Stimulated activated CD8-positive, alpha-beta memory T cell treated with anti-CD3 and anti-CD28 coated beads, Interleukin-12 subunit alpha, Interleukin-12 subunit beta, amount 100 ng/mL, for 24 hours (primary cell): ENCODE results near the gene R3HCC1L.
"Not testable (repeated sequence)": the region's sequence is repeated elsewhere in the genome, so short reads cannot be mapped to it uniquely, and the experiment has no call there.

Source experiments
- DNase-seq: peaks from one replicate; pipeline ENCODE4 v3.0.0-alpha.2; 2020; ENCODE audit errors: extremely low read depth

R3HCC1L gene

DNA sequence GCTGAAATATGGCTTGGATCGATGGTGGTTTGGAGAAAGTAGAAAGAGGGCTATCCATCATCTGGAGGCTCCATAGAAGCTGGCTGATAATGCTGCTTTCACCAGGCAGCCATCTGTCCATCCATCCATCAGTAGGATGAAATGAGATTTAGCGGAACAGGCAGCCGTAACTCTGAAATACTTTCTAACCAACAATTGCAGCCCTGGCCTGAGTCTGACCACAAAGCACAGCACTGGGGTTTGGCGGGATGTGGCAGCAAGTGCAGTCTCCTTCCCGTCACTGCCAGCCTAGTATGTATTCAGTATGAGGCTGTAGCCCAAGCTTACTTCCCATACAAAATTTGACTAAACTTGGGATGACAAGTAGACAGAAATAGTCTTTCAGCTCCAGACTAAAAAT is 38.0 kb downstream of the R3HCC1L start:
- DNase-seq, result no peak

DNA sequence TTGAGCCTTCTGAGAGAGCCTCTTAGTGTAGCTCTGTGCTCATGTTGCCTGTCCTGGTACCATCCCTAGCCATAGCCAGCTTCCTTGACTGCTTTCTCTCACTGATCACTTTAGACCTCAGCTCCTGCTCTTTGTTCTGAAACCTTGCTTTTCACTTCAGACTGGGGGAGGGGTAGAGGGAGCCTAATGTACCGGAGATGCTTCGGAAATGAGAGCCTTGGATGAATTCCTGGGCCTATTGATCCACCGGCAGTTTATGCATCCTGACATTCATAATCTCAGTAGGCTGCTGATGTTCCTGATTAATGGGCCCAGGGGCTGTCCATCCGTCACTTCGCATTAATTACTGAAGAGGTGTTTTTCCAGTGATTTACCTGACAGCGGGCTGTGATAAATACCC is 38.8 kb downstream of the R3HCC1L start:
- DNase-seq, result no peak

DNA sequence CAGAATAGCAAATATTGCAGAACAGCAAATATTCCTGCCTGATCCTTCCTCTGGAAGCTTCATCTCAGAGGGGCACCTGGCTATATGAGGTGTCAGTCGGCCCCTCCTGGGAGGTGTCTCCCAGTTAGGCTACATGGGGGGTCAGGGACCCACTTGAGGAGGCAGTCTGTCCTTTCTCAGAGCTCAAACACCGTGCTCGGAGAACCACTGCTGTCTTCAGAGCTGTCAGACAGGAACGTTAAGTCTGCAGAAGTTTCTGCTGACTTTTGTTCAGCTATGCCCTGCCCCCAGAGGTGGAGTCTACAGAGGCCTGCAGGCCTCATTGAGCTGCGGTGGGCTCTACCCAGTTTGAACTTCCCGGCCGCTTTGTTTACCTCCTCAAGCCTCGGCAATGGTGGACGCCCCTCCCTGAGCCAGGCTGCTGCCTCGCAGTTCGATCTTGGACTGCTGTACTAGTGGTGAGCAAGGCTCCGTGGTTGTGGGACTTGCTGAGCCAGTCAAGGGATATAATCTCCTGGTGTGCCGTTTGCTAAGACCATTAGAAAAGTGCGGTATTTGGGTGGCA is 48.0 kb downstream of the R3HCC1L start:
- not testable (repeated sequence) for DNase-seq

DNA sequence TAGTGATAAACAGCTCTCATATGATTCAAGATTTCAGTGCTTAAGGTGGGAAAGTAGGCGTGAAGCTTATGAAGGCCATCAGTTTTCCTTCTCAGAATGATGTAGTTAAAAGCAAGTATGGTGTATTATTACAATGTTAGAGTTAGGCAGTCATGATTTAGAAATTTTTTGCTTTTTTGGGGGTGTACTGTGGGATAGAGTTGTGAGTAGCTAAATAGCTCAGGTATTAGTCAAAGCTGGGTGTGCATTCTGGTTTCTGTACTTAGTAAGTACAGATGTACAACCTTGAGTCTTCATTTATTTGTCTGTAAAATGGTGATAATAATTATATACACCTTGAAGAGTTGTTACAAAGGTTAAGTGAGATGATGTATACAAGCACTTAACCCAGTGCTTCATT is 52.2 kb downstream of the R3HCC1L start:
- DNase-seq, result no peak

DNA sequence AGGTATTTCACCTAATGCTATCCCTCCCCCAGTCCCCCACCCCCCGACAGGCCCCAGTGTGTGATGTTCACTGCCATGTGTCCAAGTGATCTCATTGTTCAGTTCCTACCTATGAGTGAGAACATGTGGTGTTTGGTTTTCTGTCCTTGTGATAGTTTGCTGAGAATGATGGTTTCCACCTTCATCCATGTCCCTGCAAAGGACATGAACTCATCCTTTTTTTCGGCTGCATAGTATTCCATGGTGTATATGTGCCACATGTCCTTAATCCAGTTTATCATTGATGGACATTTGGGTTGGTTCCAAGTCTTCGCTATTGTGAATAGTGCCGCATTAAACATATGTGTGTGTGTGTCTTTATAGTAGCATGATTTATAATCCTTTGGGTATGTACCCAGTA is 56.3 kb downstream of the R3HCC1L start:
- DNase-seq, result not testable (repeated sequence)

DNA sequence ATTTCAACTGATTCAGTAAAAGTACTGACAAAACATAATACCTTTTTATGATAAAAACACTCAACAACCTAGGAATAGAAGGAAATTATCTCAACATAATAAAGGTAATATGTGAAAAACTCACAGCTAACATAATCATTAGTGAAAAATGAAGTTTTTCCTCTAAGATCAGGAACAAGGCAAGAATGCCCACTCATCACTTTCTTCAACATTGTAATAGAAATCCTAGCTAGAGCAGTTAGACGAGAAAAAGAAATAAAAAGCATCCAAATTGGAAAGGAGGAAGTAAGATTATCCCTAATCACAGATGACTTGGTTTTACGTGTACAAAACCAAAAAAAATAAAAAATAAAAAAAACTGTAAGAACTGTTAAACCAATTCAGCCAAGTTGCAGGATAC is 58.6 kb downstream of the R3HCC1L start:
- no peak for DNase-seq

DNA sequence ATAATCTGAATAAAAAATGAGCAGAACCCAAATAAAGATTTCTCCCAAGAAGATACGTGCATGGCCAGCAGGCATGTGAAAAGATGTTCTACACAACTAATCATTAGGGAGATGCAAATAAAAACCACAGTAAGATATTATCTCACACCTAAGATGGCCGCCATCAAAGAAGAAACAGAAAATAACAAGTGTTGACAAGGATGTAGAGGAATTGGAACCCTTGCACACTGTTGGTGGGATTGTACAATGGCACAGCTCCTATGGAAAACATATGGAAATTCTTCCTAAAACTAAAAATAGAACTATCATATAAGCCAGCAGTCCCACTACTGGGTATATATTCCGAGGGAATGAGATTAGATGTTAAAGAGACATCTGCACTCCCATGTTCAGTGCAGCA is 60.2 kb downstream of the R3HCC1L start:
- no peak for DNase-seq

DNA sequence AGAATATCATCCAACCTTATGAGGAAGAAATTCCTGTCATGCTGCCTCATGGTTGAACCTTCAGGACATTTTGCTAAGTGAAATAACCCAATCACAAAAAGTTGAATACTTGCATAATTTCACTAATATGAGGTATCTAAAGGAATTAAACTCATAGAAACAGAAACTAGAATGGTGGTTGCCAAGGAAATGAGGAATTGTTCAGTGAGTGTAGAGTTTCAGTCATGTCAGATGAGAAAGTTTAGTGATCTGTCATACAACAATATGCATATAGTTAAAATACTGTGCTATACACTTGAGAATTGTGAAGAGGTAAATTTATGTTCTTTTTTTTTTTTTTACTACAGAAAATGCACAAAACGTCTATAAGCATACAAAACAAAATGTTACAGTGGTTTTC is 60.7 kb downstream of the R3HCC1L start:
- DNase-seq, result no peak

DNA sequence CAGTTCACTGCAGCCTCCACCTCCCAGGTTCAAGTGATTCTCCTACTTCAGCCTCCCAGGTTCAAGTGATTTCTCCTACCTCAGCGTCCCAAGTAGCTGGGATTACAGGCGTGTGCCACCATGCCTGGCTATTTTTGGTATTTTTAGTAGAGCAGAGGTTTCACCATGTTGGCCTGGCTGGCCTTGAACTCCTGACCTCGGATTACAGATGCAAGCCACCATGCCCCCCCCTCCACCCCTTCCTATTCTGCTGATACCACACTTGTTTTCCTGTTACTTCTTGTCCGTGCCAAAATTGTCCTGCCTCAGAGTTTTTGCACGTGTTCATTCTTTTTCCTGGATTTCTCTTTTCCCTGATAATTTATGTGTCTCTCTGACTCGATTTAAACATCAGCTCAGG is 62.5 kb downstream of the R3HCC1L start:
- no peak for DNase-seq

DNA sequence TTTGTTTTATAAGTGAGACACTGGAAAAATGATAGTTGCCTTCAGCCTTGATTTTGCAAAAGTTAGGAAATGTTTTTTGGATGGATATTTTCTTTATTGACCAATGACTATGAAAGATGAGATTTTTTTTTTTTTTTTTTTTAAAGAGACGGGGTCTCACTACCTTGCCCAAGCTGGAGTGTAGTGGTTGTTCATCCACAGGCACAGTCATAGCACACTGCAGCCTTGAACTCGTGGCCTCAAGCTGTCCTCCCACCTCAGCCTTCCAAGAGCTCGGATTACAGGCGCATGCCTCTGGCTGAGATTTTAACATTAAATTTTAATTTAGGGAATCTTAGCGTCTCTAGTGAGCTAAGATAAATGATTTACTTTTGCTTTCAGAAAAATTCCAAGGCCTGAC is 67.3 kb downstream of the R3HCC1L start:
- DNase-seq, result no peak

DNA sequence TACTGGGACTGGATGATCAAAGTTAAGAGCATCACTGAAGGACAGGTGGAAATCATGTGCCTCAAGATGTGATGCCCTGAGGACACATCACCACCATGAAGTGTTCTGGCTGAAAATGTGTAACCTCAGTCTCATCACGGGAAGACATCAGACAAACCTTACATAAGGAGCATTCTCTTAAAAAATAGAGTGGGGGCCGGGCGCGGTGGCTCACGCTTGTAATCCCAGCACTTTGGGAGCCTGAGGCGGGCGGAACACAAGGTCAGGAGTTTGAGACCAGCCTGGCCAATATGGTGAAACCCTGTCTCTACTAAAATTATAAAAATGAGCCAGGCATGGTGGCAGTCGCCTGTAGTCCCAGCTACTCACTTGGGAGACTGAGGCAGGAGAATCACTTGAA is 67.9 kb downstream of the R3HCC1L start:
- DNase-seq, result no peak

DNA sequence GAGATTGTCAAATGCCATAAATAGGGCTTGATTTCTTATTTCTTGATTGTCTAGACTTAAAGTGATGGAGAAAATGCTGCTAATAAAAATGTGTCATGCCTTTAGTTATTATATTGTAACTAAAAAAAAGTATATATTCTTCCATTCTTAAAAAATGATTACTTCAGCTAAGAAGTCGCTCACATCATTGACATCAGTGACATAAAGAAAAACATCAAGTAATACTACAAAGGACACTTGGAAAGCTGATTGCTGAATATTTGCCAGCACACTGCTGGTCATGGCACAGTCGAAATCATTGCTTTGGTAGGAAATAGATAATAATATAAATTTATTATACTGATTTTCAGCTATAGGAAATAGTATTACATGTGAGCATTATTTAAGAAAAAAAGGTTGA is 70.9 kb downstream of the R3HCC1L start:
- DNase-seq, result no peak

DNA sequence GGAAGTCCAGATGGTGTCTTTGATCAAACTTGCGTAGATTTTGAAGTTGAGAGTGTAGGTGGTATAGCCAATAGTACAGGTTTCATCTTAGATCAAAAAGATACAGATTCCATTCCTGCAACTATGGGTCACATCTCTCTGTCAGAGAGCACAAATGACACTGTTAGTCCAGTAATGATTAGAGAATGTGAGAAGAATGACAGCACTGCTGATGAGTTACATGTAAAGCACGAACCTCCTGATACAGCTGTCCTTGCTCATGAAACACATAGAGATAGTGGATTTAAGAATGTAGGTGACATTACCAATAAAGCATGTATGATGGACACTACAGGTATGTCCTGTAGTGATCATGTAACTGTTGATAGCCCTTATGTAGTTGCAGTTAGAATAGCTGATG is 74.5 kb downstream of the R3HCC1L start:
- no peak for DNase-seq

DNA sequence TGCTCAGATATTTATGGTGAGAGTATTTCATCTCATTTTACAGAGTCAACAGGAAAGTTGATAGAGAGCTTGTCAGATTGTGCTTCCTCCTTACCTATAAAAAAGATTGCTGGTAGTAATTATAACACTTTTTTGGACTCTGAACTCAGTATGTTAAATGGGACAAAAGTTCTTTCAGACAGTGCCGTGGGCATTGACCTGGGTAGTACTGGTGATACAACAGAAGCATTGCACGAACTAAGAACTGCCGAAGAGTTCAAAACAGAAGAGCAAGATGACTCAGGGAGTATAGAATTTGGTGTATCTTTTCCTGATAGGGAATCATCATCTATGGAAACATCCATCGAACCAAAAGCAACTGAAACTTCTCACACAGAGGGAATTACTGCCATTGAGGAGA is 75.0 kb downstream of the R3HCC1L start:
- DNase-seq, result no peak

DNA sequence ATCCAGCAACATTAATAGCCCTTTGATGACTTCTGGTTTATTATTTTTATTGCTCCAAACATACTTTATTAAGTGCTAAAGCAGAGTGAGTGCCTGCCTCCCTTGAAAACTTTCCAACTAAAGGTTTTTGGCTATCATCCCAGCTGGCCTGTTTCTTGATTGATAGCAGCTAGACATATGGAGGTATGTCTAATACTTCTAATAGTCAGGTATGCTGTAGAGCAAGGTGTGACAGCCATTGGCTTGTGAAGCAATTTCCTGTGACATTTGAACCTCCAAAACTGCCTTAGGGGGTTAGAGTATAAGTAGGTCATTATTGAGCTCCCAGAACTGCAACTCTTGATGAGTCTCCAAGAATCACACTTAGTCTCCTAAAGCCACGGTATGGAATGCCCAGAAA is 77.7 kb downstream of the R3HCC1L start:
- DNase-seq, result no peak

DNA sequence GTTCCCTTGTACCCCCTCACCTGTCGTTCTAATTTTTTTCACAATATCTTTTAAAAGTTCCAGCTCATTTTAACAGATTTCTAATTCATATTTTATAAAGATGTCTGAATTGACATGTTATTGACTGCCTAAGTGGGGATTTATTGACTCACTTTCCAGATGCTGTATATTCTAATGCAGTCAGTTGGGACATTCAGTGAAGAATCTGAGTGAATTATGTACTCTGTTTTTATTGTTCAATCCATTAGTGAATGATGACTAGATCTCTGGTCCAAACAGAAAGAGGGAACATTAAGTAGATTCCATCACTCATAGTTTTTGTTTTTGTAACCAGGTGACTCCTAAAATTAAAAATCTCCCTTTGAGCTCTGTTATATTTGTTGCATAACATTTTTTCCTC is 79.3 kb downstream of the R3HCC1L start:
- DNase-seq, result no peak

DNA sequence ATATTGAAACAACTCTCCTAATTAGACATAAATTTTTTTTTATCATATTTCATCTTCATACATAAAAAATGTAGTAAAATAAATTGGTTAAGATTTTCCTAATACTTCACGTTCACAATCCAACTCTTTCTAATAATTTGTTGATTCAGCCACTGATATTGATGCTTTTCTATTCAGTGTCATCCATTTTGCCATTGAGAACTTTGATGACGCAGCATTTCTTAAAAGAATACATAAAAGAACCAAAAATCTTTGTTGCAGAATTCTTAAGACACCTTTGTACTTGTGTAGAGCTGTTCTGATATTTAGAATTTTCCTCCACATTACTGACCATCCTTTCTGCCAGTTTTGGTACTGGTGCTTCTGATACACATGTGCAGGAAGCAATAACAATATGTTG is 80.9 kb downstream of the R3HCC1L start:
- DNase-seq, result no peak

DNA sequence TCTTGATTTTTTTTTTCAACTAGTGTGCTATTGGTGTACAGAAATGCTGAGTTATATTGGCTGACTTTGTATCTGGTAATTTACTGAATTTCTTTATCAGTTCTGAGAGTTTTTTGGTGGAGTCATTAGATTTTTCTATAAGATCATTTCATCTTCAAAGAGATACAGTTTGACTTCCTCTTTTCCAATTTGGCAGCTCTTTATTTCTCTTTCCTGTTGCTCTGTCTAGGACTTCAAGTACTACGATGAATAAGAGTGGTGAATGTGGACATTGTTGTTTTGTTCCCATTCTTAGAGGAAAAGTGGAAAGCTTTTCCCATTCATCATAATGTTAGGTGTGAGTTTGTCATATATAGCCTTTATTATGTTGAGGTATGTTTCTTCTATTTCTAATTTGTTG is 83.3 kb downstream of the R3HCC1L start:
- no peak for DNase-seq

DNA sequence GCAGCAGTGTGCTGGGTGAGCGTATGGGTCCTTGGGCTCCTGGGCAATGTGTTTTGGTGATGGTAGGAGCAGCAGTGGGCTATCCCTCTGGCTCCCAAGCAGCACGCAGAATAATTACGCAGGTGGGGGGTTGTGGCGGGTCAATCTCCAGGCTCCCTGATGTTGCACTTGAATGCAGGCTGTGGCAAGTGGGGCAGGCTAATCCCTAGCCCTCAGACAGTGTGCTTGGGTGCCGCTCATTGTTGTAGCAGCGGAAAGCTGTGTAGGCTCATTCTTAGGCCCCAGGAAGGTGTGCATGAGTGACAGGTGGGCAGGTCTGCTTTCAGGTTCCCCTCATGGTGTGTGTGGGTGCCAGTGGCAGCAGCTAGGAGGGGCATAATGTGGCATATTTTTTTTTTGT is 89.4 kb downstream of the R3HCC1L start:
- DNase-seq, result no peak

DNA sequence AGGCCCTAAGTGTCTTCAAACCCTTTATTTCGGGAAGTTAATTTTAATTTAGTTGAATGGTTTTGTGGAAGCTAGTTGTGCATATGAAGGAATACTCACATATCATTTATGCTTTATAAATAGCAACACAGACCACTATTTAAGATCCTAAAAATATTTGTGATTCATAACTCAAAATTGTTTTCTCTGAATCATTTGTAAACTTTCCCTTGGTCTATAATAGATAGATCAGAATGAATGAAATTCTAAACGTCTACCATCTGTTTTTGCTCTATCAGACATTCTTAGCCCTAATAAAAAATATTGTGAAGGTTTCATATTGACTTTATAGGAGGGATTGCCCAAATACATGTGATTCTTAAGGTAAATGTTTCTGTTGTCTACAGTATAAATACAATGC is 90.1 kb downstream of the R3HCC1L start:
- no peak for DNase-seq

DNA sequence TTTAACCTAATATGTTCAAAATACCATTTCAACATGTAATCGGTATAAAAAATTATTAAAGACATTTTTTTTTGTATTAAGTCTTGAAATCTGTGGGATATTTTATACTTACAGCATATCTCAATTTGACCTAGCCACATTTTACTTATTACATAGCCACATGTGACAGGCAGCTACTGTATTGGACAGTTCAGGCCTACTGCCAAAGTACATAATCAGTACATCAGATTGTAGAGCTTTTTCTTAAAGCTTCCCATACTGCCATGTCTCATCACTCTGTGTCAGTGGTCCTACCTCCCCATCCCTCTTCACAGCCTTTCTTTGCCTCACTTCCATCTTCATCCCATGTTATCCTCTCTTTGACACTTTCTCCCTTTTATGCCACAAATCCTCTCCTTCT is 90.5 kb downstream of the R3HCC1L start:
- DNase-seq, result no peak

DNA sequence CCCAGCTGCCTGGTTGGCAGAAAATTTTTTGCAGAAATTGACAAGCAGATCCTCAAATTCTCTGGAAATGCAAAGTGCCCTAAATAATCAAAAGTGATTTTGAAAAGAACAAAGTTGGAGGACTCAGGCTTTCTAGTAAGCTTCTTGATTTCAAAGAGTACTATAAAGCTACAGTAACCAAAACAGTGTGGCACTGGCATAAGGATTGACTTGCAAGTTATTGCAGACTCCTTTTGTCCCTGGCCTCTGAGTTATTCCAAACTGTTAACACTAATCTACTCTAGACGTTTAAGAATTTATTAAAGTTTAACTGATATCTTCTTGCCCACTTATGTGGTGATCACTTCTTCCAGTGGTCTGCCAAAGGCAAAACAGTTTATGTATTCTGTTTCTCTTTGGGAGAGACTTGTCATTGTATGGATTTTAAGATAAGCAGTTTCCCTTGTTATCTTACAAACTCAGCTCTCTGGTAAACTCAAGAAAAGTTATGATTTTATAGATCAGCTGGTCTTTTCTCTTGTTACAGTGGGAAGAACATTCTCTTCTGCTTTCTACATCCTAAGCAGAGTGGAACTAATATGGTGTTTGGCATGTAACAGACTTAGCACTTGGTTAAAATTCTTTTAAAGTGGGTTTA is 92.2 kb downstream of the R3HCC1L start:
- no peak for DNase-seq

DNA sequence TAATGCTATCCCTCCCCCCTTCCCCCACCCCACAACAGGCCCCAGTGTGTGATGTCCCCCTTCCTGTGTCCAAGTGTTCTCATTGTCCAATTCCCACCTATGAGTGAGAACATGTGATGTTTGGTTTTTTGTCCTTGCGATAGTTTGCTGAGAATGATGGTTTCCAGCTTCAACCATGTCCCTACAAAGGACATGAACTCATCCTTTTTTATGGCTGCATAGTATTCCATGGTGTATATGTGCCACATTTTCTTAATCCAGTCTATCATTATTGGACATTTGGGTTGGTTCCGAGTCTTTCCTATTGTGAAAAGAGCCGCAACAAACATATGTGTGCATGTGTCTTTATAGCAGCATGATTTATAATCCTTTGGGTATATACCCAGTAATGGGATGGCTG is 93.3 kb downstream of the R3HCC1L start:
- not testable (repeated sequence) for DNase-seq

DNA sequence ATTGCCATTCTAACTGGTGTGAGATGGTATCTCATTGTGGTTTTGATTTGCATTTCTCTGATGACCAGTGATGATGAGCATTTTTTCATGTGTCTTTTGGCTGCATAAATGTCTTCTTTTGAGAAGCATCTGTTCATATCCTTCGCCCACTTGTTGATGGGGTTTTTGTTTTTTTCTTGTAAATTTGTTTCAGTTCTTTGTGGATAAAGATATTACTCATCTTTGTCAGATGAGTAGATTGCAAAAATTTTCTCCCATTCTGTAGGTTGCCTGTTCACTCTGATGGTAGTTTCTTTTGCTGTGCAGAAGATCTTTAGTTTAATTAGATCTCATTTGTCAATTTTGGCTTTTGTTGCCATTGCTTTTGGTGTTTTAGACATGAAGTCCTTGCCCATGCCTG is 93.8 kb downstream of the R3HCC1L start:
- DNase-seq, result not testable (repeated sequence)
